Dedifferentiated amniotic fluid mesenchymal stem cell (primary cell): Measurements from ENCODE around the gene PHLPP1.

Experiments
- DNase-seq: peaks from one replicate; pipeline ENCODE4 v3.0.0-alpha.2; 2016; ENCODE audit errors: extremely low spot score

The PHLPP1 gene

DNA sequence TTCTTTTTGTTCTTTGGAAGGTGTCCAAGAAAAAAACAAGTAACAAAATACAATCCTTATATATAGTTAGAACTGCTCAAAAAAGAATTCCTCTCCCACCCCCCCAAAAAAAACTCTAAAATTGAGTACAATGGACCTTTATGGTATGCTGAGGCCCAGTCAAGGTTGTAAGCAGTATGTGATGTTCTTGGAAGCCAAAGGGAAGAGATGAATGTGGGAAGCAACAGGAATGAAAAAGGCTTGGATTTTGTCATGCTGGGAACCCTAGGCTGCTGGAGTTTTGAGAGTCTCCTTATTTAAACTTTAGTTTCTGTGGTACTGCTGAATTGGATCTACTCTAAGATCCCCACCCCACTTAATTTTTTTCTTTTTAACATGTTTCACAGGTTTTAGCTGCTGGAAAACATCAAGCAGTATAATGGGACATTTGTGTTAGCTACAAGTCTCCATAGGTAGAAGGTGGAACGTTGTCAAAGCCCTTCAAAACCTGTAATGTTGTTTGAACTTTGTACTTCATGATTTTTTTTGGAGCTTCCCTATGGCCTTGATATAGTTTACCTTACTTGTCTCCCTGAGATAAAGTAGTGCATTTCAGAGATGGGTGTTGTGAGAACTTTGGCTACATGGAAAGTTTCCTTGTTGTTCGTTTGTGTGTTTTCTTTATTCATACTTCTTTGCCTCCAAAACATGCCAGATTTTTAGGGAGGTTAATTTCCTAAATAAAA is 57.7 kb downstream of the PHLPP1 start:
- DNase-seq = no peak

DNA sequence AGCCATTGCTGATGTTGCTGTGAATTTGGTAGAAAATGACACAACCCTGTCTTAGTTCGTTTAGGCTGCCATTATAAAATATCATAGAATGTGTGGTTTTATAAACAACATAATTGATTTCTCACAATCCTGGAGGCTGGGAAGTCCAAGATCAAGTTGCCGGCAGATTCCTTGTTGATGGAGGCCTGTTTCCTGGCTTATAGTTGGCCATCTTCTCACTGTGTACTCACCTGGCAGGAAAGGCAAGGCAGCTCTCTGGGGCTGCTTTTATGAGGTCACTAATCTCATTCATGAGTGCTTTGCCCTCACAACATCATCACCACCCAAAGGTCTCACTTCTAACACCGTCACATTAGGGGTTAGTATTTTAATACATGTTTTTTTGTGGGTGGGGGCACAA is 58.4 kb downstream of the PHLPP1 start:
- no peak for DNase-seq

DNA sequence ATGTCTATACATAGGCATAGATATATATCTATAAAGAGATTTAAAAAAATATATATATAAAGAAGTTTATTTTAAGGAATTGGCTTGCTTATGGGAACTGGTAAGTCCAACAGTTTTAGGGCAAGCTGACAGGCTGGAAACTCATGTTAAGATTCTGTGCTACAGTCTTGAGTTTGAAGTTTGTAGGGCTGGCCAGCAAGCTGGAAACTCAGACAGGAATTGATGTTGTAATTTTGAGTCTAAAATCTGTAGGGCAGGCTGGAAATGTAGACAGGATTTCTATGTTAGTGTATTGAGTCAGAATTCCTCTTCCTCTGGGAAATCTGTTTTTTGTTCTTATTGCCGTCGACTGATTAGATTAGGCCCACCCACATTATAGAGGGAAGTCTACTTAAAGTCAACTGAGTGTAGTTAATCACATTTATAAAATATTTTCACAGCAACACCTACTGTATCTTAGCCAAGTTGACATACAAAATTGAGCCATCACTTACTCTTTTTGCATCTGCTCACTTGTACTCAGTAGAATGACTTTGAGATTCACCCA is 60.8 kb downstream of the PHLPP1 start:
- DNase-seq = no peak

DNA sequence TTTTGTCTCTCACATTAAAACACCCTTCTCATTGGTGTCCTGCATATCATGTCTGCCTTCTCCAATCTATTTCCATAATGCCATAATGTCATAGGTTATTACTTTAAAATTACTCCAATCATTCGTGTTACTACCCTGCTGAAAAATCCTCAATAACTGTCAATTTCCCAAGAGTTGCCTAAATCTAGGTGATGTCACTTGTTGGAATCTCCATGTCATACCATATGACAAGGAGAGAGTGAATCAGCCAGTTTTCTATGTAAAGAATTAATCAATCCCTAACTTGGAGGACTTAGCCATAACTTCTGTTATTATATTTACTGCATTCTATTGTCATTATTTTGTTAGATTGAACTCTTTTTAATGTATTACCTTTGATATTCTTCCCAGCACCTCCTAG is 62.5 kb downstream of the PHLPP1 start:
- DNase-seq = no peak

DNA sequence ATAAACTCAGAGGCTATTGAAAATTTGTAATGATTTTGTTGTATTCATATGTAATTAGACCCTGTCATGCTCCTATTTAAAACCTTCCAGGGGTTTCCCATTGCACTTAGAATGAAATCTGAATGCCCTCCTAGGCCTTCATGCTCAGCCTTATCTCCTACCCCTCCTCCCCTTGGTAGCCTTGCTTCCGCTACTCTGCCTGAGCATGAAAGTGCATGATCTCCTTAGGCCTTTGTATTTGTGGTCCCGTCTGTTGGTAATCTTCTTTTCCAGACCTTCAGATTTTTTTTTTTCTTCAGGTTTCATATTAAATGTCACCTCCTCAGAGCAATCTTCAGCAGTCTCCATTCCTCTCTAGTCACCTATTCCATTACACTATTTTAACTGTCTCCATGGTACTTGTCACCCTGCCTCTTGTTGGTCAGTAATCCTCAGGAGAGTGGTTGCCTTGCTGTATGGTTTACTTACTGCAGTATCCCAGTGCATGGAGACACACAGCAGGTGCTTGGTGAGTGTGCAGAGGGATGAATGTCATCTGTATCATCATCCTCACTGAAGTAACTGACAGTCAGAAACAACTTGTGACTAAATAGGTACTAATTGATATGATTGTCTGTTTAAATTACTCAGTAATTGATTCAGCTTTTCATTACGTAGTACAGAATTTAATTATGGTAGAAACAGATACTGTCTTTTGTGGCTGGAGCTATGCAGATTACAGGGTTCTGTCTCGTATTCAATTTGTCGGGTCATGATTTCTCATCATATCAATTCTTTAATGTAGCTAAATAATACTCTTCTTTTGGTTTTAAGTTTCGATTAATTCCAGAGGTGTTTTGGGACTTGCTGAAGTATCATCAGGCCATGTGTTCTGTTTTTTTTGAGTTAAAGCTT is 63.9 kb downstream of the PHLPP1 start:
- DNase-seq = no peak

DNA sequence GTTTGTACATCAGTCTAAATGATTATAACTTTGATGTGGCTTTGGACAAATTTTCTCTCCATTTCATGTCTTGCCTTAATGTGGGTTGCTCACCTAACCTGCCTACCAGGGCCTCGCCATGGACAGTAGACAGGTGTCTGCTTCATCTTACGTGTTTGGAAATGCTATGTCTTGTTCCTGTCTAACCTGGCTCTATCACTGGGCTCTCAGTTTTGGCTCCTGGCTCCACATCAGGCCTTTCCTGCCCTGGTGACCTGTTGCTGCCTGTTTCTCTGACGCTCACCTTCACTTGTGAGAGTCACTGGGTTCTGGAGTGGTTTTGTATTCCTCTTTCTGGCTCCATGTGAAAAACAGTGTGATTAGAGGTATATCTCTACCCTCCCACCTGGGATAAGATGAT is 65.9 kb downstream of the PHLPP1 start:
- DNase-seq = no peak

DNA sequence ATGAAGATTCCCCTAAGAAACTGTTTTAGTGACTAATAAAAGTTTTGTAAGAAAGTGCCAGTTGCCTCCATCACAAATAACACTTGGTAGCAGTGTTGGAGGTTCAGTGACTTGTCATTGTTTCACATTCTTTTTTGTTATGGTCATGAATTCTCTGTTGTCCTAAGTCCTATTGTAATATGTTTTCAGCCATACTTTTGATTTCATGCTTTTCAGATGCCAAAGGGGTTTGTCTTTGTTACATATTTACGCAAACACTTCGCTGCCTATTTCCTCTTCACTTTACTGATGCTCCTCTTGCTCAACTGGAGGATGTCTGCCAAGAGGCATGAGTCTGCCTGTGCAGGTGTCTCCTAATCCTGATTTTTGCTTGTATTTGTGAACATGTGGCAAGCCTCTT is 66.6 kb downstream of the PHLPP1 start:
- peak; percentile 64 for DNase-seq

DNA sequence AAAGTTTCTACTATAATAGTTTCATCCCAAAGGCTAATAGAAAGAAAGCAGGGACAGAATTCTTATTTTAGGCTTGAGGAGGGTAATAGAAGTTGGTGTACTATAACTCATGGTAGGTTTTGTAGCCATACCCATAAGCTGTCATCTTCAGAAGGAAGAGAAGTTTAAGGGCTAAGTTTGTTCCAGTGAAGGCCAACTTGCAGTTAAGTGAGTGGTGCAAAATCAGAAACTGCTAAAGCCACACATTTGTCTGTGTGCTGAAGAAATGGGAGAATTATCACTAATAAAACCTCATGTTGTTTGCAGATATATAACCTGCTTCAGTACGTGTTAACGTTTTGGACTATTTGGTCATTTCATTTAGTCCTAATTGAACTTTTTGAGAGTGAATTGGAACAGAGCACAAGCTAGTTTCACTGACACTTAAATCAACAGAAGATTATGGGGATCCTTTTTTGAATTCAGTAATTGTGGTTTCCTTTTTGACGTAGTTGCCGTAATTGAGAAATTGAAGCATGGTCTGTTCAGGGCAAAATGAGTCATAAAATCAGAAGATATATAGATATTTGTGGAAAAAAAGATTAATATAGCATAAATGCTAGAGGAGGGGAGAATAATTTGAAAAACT is 69.1 kb downstream of the PHLPP1 start:
- DNase-seq = no peak

DNA sequence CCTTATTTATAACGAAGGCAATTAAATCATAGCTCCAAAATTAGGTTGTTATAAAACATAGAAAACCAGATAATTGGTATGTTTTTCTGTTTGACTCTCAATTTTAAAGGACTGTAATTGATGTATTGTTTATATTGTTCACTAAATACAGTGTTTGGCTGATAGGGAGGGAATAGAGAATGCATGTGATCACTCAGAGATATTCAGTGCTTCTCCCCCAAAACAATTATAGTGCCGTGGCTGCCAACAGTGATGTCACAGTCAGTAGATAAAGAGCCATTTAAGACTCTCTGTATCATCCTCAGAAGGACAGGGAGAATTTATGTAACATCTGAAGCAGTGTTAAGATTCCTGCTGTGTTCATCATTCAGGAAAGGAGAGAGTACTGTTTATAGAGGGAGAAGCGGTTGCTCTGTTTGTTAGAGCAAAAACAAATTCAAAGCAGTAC is 69.6 kb downstream of the PHLPP1 start:
- DNase-seq = no peak

DNA sequence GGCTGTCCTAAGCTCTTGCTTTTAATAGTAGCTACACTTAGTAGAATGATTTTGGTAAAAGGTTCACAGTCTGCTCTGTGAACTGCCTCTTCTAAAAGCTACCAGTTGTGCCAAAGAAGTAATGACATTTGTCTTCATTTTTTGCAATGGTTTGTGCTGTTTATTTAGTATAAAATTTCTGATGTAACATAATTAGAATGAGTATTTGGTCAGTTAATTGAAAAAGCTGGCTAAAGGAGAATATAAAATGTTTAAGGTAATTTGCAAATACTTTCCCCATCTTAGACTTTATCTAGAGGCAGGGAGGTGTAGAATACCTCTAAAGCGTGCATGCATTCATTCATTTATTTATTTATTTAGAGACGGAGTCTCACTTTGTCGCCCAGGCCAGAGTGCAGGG is 71.3 kb downstream of the PHLPP1 start:
- DNase-seq = no peak

DNA sequence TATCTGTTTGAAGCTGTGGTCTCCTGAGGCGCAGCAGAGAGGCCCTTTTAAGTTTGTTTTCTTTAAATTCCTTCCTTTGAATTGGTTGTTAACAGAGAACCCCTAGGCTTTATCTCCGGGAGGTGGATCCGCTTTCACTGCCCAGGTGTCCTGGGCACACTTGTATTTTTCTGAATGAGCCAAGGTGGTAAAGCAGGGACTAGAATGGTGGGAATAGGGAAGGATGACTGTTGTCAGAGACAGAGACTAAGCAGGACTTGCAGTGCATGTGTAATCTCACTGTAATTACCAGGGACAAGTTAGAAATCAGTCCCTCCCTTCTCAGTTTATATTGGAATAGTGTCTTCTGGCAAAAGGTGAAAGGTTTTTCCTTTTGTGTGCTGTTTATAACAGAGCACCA is 72.8 kb downstream of the PHLPP1 start:
- no peak for DNase-seq

DNA sequence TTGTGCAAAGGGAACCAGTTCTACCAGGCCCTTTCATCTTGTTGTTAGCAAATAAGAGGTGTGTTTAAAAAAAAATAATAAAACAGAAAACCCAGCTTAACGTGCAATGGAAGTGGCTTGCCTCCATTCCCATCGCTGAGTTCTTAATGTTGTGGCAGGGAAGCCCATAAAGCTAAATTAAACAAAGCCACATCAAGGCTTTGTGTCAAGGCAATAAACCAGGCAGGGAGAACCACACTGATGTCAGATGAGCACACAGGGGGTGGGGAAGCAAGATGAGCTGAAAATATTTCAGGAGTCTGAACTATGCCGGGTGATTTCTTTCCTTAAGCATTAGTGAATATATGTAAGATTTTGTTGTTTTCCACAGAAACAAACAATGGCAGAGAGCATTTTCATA is 73.5 kb downstream of the PHLPP1 start:
- DNase-seq = no peak

DNA sequence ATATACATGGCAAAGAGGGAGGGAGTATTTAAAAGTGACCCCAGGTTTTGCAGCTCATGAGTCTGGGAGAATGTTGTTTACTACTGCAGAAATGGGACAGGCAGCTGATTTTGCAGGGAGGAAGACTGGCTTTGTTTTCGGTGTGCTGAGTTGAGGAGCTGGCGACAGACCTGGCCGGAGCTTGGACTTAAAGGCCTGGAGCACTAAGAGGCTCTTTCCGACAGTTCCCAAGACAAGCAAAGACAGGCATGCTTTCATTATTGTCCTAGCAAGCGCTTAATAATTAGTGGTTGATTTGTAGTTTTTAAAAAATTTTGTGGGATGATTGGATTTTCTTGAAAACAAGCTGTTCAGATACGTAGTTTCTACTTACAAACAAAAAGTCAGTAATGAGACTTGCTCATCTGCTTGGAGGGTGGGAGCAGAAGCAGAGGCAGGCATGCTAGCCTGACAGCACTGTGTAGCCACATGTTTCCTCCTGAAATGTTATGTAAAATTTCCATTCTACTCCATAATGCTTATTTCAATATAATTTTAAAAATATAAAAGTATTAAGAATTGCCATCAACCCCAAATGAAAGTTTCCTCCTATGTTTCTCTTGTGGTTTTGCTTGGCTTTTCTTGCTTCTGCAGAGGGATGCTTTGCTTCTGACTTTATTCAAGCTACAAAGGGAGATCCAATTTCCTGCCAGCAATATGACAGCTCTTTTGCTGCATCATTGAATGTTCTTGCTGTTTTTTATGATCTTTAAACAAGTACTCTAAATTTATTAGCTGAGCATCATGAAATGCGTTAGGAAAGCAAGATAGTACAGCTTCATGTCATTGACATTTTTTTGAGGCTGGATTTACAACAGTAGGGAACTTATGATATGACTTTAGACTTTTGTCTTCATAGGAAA is 75.8 kb downstream of the PHLPP1 start:
- peak; percentile 50 for DNase-seq

DNA sequence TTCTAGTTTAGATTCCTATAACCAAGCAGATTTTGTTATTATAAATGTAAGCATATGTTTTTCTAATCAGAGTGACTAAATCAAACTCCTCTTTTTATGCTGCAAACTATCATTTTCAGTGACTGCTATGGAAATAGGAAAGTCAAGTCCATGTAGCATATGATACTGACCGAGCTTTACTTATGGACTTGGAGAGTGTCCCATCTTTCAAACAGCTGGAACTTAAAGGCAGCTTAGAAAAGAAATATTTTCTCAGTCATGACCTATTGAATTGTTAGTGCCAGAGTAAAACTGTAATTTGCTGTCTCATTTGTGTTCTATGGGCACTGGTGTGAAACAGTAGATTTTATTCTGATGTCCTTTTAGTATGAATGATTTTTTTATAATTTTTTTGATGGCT is 76.7 kb downstream of the PHLPP1 start:
- no peak for DNase-seq

DNA sequence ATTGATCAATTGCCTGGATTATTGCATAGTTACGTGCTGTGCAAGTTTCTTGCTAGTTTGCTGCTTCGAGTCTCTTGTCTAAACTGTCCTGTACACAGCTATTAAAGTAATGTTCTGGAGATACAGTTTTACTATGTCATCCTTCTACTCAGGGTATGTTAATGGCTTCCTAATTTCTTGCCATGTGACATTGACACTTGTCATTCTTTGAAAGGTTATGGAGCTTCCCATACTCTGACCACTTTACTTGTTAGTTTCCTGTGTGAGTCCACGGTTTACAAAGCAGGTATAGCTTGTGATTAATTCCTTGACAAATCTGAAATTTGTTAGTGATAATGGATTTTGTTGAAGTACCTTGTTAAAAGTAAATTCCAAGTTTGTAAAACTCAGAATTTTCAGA is 80.5 kb downstream of the PHLPP1 start:
- no peak for DNase-seq

DNA sequence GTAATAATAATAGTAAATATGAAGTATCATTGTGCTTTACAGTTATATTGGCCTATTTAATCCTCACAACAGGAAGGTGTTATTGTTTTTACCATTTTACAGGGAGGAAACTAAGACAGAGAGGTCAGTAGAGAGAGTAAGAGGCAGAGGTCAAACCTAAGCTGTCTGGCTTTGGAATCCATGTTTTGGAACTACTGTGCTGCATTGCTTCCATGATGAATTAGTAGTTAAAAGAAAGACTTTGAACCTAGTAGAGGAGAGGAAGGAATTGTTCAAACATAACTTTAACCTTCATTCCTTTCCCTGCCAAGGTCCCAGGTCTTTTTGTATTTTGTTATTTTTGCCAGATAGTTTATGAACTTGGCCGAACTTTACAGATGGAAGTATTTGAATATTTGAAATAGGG is 80.9 kb downstream of the PHLPP1 start:
- DNase-seq = no peak

DNA sequence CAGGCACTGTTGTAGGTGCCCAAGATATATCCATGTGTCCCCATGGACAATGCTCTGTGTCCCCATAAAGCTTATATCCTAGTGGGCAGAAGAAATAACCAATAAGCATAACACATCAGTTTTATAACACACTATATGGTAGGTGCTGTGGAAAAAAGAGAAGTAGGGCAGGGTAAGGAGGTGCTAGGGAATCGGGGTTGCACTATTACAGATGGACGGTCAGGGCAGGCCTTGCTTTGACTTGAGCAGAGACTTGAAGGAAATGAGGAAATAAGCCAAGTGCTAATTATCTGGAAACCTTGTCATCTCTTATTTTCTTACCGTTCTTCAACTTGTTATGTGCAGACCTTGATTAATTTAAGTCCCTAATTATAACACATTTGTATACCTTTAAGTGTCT is 82.0 kb downstream of the PHLPP1 start:
- no peak for DNase-seq

DNA sequence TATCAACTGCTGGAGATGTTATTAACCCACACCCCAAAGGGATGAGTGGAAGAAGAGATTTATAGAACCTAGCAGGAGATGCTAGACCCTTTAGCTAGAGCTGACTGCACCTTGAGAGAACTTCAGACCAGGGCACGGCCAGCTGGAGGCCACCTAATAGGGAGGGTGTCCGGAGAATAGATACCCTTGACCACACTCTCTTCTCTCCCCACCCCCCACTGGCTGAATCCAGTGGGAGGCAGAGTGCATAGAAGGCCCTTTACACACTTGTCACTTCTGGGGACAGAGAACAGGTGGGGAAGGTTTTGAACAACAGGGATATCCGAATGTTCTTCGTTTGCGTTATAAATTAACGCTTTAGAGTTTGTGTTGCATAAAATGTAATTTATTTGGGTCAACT is 84.6 kb downstream of the PHLPP1 start:
- no peak for DNase-seq

DNA sequence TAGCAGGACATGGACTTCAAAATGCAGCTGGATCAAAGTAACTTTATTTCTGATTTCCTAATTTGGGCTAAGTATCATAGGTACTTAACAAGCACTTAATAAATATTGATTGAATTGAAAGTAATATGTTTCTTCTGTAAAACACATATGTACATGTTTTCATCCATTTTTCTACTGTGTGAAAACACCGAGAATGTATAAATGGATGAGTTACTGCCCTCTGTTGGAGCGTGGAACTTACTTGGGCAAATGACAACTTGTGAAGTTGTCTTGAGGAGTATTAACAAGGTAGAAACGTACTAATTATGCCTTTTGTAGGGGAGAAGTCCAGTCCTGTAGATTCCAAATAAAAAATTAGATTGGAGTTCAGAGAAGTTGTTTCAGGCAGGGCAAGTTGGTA is 87.2 kb downstream of the PHLPP1 start:
- DNase-seq = no peak

DNA sequence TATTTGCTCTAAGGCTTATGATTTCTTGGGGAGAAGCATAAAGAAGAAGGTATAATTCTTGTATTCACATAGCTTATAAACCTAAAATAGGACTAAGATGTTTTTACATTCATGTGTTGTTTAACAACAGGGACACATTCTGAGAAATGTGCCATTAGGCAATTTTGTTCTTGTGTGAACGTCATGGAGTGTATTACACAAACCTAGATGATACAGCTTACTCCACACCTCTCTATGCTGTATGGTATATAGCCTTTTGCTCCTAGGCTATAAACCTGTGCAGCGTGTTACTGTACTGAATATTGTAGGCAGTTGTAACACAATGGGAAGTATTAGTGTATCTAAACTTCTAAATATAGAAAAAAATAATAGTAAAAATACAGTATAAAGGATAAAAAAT is 92.1 kb downstream of the PHLPP1 start:
- DNase-seq = no peak

DNA sequence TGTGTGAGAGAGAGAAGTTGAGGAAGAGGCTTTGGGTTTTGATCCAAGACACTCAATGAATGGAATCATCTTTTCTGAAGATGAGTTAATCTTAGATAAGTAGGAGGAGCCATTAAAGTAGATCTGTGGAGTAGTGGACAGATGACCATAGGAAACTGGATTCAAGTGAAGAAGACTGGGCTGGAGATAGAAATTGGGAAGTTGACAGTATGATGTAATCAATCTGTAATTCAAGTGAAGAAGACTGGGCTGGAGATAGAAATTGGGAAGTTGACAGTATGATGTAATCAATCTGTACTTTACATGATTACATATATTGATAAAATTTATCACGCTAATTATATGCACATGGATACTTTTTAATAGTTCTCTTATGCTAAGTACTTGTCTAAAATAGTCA is 92.8 kb downstream of the PHLPP1 start:
- DNase-seq = no peak
